Cardiac muscle cell (in vitro differentiated cells and primary cell): ENCODE results near the gene PRPF8. TPM values are rescaled to one million over a fixed set of nuclear protein-coding genes. Genes with fewer than 3 reads are reported as not detected.
"Not testable (repeated sequence)": the region's sequence is repeated elsewhere in the genome, so short reads cannot be mapped to it uniquely, and the experiment has no call there.

Source experiments
- DNase-seq, 2 donors: peaks; one replicate each; pipeline versions ENCODE4 v3.0.0 to v3.0.0-alpha.2; 2010 to 2017; ENCODE audit warnings: low read depth in 1 of 2, low spot score in 1 of 2
- H3K27ac ChIP-seq: fragments of 200-600 bp; sonication (generic); 2 replicates; pipeline ENCODE4 v1.5.1; 2016
- H3K27me3 ChIP-seq: fragments of 200-600 bp; sonication (generic); 2 replicates; pipeline ENCODE4 v1.6.0; 2016; ENCODE audit warnings: control low read depth
- H3K36me3 ChIP-seq: fragments of 200-600 bp; sonication (generic); 2 replicates; pipeline ENCODE4 v1.5.1; 2016; ENCODE audit warnings: control low read depth
- H3K4me1 ChIP-seq: fragments of 200-600 bp; sonication (generic); 2 replicates; pipeline ENCODE4 v1.8.1; 2017; ENCODE audit warnings: low read depth, mild to moderate bottlenecking, mixed run types
- H3K4me3 ChIP-seq: fragments of 200-600 bp; sonication (generic); 2 replicates; pipeline ENCODE4 v1.5.1; 2016; ENCODE audit warnings: mild to moderate bottlenecking
- H3K9me3 ChIP-seq: fragments of 200-600 bp; sonication (generic); 2 replicates; pipeline ENCODE4 v1.5.1; 2017; ENCODE audit warnings: low read depth, mild to moderate bottlenecking, control low read depth
- CTCF ChIP-seq: IDR thresholded peaks from 2 replicates; pipeline ENCODE4 v1.5.1; 2012; ENCODE audit warnings: low read depth, mild to moderate bottlenecking, low read length
- polyA plus RNA-seq: library from polyadenylated mRNA; unstranded; fragments of >200 nt; fragmentation: Nextera tagmentation; extraction: Ambion mirVana; gene quantifications from 2 replicates; pipeline ENCODE4 v1.2.1, GENCODE V29; 2016
- total RNA-seq: library from RNA; depleted of rRNA; stranded (reverse); fragments of >200 nt; gene quantifications from 2 replicates; pipeline ENCODE4 v1.2.3, GENCODE V29; 2016

Gene PRPF8
- total and polyA plus RNA-seq, 2 experiments from 2014 or later: 137 to 170 TPM

- Histone ChIP-seq H3K4me1 (no peaks in the 10 kb centered on the region), H3K36me3 (no peaks in the 10 kb centered on the region), H3K27ac (no peak overlapping the region), H3K4me3 (no peak overlapping the region), H3K9me3 (no peaks in the 10 kb centered on the region), H3K27me3 (no peaks in the 10 kb centered on the region)
- no peak for DNase-seq
- TF ChIP-seq CTCF: no peak
These were observed 6.0 kb upstream of the PRPF8 start for GRCh38 chr17:1690544-1691221.

GRCh38 chr17:1688405-1688804, 3.7 kb upstream of the PRPF8 start:
- H3K4me1 ChIP-seq, H3K27me3 ChIP-seq, H3K9me3 ChIP-seq, H3K36me3 ChIP-seq, H3K4me3 ChIP-seq, H3K27ac ChIP-seq, DNase-seq: not testable (repeated sequence)

GRCh38 chr17:1686086-1686485, 1.4 kb upstream of the PRPF8 start:
- no peaks in the 10 kb centered on the region for H3K27me3 ChIP-seq
- H3K4me3 ChIP-seq: no peak overlapping the region
- H3K27ac ChIP-seq: no peak overlapping the region
- peaks cover 5% of the 10 kb centered on the region for H3K4me1 ChIP-seq
- DNase-seq: no peak
- H3K36me3 ChIP-seq: peaks cover 11% of the 10 kb centered on the region
- H3K9me3 ChIP-seq: no peaks in the 10 kb centered on the region
- TF ChIP-seq CTCF: no peak

GRCh38 chr17:1683459-1683858, 1.2 kb downstream of the PRPF8 start:
- TF ChIP-seq CTCF: no peak
- Histone ChIP-seq H3K9me3 (no peaks in the 10 kb centered on the region), H3K4me1 (peaks cover 5% of the 10 kb centered on the region), H3K4me3 (peak overlapping the region; percentile 77), H3K27me3 (no peaks in the 10 kb centered on the region), H3K36me3 (peaks cover 37% of the 10 kb centered on the region), H3K27ac (no peak overlapping the region)
- DNase-seq: no peak

GRCh38 chr17:1676401-1676800, 8.3 kb downstream of the PRPF8 start:
- no peak overlapping the region for H3K4me3 ChIP-seq
- H3K27me3 ChIP-seq: no peaks in the 10 kb centered on the region
- no peaks in the 10 kb centered on the region for H3K9me3 ChIP-seq
- no peak for TF ChIP-seq CTCF
- H3K4me1 ChIP-seq: no peaks in the 10 kb centered on the region
- no peak overlapping the region for H3K27ac ChIP-seq
- H3K36me3 ChIP-seq: peaks cover 92% of the 10 kb centered on the region
- no peak for DNase-seq

- H3K4me3 ChIP-seq: no peak overlapping the region
- no peak for DNase-seq
- no peak overlapping the region for H3K27ac ChIP-seq
- peaks cover 78% of the 10 kb centered on the region for H3K36me3 ChIP-seq
- H3K27me3 ChIP-seq: no peaks in the 10 kb centered on the region
- no peak for TF ChIP-seq CTCF
- no peaks in the 10 kb centered on the region for H3K9me3 ChIP-seq
- peaks cover 6% of the 10 kb centered on the region for H3K4me1 ChIP-seq
These were observed 11.5 kb downstream of the PRPF8 start for GRCh38 chr17:1673041-1673785.

- not testable (repeated sequence) for H3K4me1 ChIP-seq, H3K27ac ChIP-seq, H3K9me3 ChIP-seq, H3K4me3 ChIP-seq, H3K27me3 ChIP-seq, DNase-seq
- peaks cover 58% of the 10 kb centered on the region for H3K36me3 ChIP-seq
These were observed 20.7 kb downstream of the PRPF8 start for GRCh38 chr17:1663934-1664333.
